Measurements from ENCODE around the gene CRADD. TPM values are rescaled to one million over a fixed set of nuclear protein-coding genes. Genes with fewer than 3 reads are reported as not detected.

Gene CRADD
- total RNA-seq, 1 donor from 2014 or later = 19.1 TPM

DNA sequence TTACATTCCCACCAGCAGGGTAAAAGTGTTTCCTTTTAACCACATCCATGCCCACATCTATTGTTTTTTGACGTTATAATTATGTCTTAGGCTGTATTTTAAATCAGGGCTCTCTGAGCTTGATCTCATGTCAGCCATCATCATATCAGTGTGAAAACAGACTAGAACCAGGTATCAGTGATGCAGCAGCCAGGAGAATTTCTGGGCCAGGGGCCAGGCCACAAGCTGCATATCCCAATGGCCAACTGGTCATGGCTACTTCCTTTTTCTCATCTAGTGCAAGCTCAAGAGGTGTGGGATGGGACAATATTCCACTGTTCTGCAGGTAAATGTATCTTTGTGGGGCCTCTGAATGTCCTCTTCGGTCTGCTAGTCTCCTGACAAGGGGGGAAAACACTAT lies 125.1 kb downstream of the CRADD start:
- Histone ChIP-seq H3K36me3 (ENCODE audit: control insufficient read depth, insufficient read depth, low read length) (no peaks in the 10 kb centered on the region), H3K27me3 (ENCODE audit: control insufficient read depth, insufficient read depth, low read length) (no peaks in the 10 kb centered on the region), H3K4me3 (ENCODE audit: low read depth, low read length) (no peak overlapping the region)
- TF ChIP-seq CTCF (IDR thresholded peaks at IDR 0.05; ENCODE audit: insufficient read depth, low read length, poor library complexity, severe bottlenecking) = no peak
- DNase-seq (ENCODE audit: low read depth) = no peak

DNA sequence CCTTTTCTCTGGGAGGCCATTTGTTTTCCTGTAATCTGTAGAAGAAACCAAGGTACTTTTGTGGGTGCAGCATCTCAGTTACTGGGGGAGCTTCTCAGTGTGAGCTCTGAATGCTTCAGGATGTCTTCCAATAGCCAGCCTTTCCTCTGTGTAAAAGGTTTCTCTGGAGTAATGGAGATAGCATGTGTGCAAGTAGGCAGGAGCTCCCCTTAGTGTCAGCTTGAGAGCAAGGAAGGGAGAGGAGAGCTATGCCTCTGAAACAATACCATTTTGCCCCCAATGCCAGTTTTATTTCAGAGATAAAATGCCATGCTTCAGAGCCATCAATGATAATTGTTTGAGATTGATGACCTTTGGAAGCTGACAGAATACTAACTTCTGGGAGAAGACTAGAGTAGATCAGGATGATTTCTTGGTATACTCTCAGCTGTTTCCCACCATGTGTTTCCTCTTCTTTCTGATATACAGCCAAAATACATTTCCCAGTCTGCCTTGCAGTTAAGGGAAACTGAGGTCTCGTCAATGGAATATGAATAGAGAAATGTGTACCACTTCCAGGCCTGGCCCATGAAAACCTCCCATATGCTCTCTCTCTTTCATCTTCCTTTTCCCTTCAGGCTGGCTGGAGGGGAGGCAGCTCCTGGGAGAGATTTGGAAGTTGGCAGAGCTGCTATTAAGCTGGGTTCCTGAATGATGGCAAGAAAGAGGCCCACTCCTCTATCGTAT lies 125.7 kb downstream of the CRADD start:
- no peaks in the 10 kb centered on the region for H3K36me3 ChIP-seq (ENCODE audit: control insufficient read depth, insufficient read depth, low read length)
- no peak overlapping the region for H3K4me3 ChIP-seq (ENCODE audit: low read depth, low read length)
- TF ChIP-seq CTCF (IDR thresholded peaks at IDR 0.05; ENCODE audit: insufficient read depth, low read length, poor library complexity, severe bottlenecking) = peak; percentile 9
- DNase-seq (ENCODE audit: low read depth) = no peak
- no peaks in the 10 kb centered on the region for H3K27me3 ChIP-seq (ENCODE audit: control insufficient read depth, insufficient read depth, low read length)

DNA sequence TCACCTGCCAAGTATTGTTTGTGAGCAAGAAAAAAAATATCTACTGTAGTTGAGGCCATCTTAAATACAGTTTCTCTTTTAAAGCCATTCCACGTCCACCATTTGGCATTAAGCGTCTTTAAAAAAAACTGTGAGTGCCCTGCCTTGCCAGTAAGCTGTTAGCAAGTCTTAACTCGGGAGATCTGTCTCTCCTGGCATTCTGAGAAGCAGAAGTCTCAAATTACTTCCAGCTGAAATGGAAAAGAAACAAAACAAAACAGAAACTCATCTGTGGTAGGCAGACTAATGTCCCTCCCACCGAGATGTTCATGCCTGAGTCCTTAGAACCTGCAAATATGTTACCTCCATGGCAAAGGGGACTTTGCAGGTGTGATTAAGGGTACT lies 126.2 kb downstream of the CRADD start:
- DNase-seq (ENCODE audit: low read depth) = peak; percentile 44
- Histone ChIP-seq H3K36me3 (ENCODE audit: control insufficient read depth, insufficient read depth, low read length) (no peaks in the 10 kb centered on the region), H3K4me3 (ENCODE audit: low read depth, low read length) (no peak overlapping the region), H3K27me3 (ENCODE audit: control insufficient read depth, insufficient read depth, low read length) (no peaks in the 10 kb centered on the region)
- TF ChIP-seq CTCF (IDR thresholded peaks at IDR 0.05; ENCODE audit: insufficient read depth, low read length, poor library complexity, severe bottlenecking) = no peak

DNA sequence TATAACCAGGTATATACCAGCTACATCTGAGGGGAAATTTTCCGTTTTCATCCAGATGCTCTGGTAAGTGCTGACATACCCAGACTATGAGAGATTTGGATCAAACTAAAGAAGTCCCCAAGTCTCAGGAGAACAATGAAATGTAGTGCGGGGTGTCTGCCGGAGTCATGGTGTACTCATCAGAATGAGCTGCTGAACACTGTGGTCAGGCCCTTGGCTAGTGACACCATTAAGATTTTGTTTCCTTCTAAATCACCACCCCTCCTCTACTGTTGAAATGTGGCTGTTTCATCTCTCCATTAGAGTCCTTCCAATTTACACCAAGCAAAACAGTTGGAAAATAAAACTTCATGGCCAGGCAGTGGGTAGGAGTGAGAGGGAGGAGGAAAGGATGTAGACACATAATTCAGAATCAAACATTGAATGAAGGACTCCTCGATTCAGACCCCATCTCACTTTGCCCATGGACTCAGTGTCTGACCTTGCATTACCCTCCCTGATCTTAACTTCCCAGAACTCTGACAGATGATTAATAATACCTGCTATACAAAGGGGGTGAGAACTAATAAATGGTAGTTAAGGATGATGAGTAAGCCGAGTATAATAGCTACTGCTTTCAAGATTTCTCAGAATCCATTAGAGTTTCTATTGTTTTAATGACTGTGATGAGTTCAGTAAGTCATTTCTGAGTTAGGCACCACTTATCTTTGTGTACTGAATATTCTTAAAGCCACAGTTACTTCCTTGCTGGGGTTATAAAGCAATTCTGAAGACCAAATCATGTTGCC lies 127.4 kb downstream of the CRADD start:
- H3K36me3 ChIP-seq (ENCODE audit: control insufficient read depth, insufficient read depth, low read length) = no peaks in the 10 kb centered on the region
- no peaks in the 10 kb centered on the region for H3K27me3 ChIP-seq (ENCODE audit: control insufficient read depth, insufficient read depth, low read length)
- DNase-seq (ENCODE audit: low read depth) = no peak
- H3K4me3 ChIP-seq (ENCODE audit: low read depth, low read length) = no peak overlapping the region
- TF ChIP-seq CTCF (IDR thresholded peaks at IDR 0.05; ENCODE audit: insufficient read depth, low read length, poor library complexity, severe bottlenecking) = no peak

- H3K36me3 ChIP-seq (ENCODE audit: control insufficient read depth, insufficient read depth, low read length) = no peaks in the 10 kb centered on the region
- no peak for TF ChIP-seq CTCF (IDR thresholded peaks at IDR 0.05; ENCODE audit: insufficient read depth, low read length, poor library complexity, severe bottlenecking)
- H3K27me3 ChIP-seq (ENCODE audit: control insufficient read depth, insufficient read depth, low read length) = no peaks in the 10 kb centered on the region
- peak; percentile 39 for DNase-seq (ENCODE audit: low read depth)
- no peak overlapping the region for H3K4me3 ChIP-seq (ENCODE audit: low read depth, low read length)
Measured at GRCh38 chr12:93805736-93806141, 128.6 kb downstream of the CRADD start.

All from kidney epithelial cell (primary cell).